ENCODE results near the gene TTN.
A peak's percentile ranks its signal among the peaks of the same experiment; 100 is the strongest.
"Not testable (repeated sequence)": the region's sequence is repeated elsewhere in the genome, so short reads cannot be mapped to it uniquely, and the experiment has no call there.

TTN gene

DNA sequence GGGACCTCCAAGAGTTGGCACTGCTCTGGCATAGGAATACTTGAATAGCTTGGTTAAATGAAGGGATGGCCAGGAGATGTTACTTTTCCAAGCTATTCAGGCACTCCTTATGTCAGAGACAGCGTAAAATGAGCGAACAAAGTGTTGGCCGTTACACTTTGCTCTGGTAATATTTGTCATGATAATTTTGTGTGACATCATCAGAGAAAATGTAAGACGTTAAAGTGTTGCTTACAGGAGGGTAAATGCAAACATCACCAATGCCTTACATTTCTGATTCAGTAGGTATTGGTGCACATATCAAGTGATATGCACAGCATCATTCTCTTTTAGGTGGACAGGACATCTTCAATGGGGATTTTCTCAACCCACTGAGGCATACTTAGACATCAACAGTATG, 281.0 kb downstream of the TTN start:
- DNase-seq: no peak

DNA sequence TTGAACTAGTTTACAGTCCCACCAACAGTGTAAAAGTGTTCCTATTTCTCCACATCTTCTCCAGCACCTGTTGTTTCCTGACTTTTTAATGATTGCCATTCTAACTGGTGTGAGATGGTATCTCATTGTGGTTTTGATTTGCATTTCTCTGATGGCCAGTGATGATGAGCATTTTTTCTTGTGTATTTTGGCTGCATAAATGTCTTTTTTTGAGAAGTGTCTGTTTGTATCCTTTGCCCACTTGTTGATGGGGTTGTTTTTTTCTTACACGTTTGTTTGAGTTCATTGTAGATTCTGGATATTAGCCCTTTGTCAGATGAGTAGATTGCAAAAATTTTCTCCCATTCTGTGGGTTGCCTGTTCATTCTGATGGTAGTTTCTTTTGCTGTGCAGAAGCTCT, 281.8 kb downstream of the TTN start:
- not testable (repeated sequence) for DNase-seq

DNA sequence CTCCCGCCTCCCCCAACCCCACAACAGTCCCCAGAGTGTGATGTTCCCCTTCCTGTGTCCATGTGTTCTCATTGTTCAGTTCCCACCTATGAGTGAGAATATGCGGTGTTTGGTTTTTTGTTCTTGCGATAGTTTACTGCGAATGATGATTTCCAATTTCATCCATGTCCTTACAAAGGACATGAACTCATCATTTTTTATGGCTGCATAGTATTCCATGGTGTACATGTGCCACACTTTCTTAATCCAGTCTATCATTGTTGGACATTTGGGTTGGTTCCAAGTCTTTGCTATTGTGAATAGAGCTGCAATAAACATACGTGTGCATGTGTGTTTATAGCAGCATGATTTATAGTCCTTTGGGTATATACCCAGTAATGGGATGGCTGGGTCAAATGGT, 282.2 kb downstream of the TTN start:
- DNase-seq: not testable (repeated sequence)

GRCh38 chr2:178523596-178524134, 283.6 kb downstream of the TTN start:
- no peak for DNase-seq

DNA sequence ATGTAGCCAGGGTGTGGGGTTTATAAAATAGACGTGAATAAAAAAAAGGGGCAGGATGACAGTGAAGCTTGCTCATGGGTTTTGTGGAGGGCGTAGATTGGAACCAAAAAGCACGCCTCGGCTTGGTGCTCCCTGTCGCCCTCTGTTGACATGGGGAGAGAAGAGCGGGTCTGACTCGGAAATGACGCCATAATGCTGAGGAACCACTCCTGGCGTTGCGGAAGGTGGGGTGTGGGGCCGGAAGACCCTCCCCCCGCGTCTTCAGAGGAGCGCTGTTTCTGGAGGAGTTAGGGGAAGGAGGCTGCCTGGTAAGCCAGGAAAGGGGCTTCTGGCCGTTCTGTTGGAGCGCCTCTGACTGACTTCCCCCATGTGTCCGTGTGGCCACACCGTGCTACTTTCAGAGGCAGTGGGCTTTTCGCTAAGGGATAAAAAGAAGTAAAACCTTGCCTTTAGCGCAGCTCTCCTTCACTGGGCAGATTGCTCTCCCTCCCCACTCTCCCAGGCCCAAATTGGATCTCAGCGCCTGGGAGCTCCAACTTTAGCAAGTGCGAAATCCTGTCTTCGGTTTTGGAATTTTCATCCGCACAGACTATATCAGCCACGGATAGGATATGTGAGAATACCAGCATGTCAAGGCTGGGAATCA, 284.1 kb downstream of the TTN start:
- DNase-seq: peak; percentile 47

GRCh38 chr2:178521304-178522150, 285.7 kb downstream of the TTN start:
- no peak for DNase-seq

GRCh38 chr2:178517496-178517895, 289.7 kb downstream of the TTN start:
- DNase-seq: no peak

- DNase-seq: no peak
These were observed 292.6 kb downstream of the TTN start for GRCh38 chr2:178514664-178515063.

- DNase-seq: no peak
These were observed 293.3 kb downstream of the TTN start for GRCh38 chr2:178513876-178514275.

DNA sequence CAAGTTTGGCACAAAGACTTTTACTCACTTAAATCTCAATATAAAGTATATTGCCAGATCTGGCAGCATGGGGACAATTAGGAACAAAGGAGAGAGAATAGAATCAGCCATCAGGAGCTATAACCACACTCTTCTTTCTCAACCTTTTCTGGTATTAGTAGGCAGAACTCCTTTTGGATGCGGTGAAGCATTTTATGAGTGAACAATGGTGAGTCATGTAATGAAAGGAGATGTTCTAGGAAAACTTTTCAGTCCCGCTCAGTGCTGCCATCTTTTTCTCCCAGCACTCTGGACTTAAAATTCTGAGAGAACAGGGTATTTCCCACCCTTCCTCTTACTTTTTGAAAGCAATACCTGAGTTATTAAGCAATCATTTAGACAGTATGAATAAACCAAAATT, 294.7 kb downstream of the TTN start:
- DNase-seq: no peak

DNA sequence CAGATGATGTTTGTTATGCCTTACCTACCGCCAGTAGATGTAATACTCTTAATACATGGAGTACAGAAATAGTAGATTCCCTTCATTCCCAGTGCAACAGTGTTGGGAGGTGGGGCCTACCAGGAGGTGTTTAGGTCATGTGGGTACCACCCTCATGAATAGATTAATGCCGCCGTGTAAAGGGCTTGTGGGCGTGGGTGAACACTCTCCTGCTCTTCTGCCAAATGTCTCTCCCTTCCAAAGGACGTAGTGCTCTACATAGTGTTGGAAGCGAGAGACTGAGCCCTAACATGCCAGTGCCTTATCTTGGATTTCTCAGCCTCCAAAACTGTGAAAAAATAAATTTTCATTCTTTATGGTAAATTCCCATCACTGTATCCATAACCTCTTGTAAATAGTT, 296.8 kb downstream of the TTN start:
- DNase-seq: no peak

DNA sequence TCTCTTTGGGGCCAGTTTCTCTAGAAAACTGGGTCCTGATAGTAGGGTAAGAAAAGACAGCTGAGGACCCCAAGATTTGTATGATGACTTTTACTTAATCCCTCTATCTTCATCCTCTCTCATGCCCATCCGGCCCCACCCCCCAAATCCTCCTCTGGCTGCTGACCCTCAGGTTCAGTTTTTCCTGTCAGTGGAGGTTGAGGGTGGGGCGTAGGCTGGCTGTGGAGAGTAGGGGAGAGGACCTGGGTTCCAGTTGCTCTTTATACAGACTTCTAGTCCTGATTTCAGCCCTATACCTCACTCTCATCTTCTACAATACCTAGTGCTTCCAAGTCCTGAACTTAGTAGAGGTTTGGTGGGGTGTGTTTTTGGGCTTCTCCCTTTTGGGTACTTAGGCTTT, 298.6 kb downstream of the TTN start:
- no peak for DNase-seq

- no peak for DNase-seq
These were observed 300.3 kb downstream of the TTN start for GRCh38 chr2:178506949-178507348.

DNA sequence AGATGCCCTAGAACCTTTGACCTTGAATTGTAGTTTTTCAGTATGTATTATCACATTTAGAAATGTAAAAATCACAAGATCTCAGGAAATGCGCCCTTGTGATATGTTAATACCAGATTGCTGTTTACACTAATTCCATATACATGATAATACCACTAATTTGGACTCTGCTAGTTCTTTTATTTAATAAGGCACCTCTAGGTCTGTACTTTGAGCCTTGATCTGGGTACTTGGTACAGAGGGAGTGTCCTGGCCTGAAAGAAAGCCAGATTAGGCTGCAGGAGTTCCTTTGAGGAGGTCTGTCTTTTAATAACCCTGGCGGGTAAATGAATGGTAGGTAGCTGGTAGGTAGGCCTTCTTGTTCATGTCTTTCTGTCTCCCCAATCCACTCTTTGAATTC, 300.7 kb downstream of the TTN start:
- no peak for DNase-seq

DNA sequence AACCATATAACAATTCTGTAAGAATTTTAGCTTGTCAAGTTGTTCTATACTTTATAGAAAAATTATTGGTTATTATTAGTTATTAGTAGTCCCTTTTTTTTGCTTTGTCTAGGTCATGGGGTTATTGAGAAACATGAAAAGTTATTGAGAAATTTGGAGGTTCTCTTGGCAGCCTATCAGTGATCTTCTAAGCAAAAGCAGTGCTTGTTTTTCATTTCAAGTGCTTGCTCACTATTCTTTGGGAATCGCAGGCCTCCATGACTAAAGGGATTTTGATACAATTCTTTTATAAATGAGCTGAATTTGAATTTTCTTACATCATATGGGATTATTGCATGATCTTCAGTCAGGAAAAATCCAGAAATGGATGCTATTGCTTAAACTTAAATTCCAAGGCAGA, 301.1 kb downstream of the TTN start:
- DNase-seq: no peak

DNA sequence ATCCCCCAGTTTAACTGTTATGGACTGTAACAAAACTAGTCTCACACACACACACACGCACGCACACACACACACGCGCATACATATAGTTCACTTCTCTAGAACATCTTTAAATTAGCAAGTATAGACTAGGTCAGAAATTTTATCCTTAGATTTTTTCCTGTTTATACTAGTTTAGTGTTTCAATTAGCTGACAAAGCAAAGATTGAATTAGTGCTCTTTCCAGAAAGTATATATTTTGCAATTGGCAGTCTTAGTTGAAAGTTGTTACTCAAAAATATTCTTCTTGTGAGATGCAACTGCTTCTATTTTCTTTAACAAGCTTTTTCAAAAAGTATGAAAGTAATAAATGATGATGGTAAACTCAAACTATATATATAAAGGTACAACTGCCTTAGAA, 304.5 kb downstream of the TTN start:
- DNase-seq: no peak

GRCh38 chr2:178499640-178500039, 307.6 kb downstream of the TTN start:
- no peak for DNase-seq

- DNase-seq: no peak
These were observed 309.1 kb downstream of the TTN start for GRCh38 chr2:178498137-178498536.

DNA sequence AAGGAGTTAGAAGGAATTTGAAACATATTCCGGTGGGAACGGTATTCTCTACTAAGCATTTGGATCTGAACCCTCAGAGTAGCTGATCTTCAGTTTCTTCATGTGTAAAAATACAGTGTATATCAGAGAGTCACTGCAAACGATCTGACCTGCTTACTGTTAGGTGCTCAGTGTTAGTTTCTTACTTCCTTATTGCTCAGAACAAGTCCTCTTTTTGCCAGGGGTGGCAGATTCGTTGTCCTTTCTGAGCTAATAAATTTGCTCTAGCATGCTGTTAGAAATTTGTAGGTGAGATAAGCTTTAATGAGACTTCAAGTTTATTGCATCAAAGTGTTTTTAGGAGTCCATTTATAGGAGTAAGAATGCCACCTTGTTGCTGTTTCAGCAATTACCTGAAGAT, 311.2 kb downstream of the TTN start:
- DNase-seq: no peak

GRCh38 chr2:178491612-178492011, 315.6 kb downstream of the TTN start:
- no peak for DNase-seq

DNA sequence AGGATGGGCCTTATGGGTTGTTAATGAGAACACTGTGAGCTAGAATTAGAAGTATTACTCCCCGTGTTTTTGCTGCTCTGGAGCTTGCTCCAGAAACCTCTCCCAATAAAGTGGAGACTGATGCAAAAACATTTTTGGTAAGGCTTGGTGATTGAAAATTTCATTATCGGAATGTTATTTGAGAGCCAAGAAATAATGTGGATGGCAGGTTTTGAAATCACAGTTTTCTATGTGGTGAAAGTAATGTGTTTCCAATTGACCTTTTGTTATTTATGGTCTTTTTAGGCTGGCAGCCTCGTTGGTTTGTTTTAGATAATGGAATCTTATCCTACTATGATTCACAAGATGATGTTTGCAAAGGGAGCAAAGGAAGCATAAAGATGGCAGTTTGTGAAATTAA, 321.9 kb downstream of the TTN start:
- no peak for DNase-seq

DNA sequence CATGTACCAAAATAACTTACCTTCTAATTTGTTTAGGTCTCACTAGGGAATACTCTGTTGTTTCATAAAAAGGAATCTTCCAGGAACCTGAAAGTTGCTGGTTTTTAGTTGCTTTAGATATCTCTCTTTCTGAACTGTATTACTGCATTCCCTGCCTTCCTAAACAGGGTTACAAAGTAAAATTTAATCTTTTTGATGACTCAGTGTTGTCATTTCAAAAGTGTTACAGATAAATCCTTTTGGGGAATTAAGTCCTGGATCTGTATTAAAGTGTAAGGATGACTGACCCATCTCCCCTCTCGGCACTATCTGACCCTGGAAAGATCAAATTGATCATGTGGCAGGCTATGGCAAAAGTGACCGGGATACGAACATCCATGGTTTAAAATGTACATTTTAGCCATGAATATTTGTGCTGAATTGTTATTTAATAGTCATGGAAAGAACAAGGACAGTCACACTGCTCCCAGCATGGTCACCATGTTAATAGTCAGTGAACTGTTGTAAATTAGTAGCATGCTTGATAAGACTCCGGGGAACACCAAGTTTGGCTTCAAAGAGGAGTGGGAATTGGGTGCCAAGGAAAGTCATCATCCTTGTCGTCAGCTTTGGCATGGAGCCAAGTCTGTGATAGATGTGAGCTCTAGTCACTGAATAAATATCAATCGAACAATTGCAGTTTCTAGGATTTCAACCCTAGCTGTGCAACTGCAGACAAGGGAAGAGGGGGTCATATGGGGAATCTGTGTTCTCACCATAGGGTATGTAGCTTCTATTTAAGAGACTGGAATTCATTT, 322.8 kb downstream of the TTN start:
- no peak for DNase-seq

DNA sequence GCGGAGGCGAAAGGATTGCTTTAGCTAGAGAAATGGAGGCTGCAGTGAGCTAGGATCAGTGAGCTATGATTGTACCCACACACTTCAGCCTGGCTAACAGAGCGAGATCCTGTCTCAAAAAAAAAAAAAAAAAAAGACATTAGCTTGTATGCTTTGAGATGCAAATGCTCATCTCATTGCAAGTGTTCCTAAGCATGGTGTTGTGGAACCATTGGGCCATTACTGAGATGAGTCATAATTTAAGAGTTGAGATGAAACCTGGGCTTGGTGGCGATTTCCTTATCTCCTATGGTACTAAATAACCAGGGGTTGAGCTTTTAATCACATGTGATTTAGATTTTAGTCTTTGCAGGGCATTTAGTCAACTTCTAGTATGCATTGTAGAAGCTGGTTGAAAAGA, 324.8 kb downstream of the TTN start:
- no peak for DNase-seq
